ENCODE measurements around the gene LGALS1. TPM values are rescaled to one million over a fixed set of nuclear protein-coding genes. Genes with fewer than 3 reads are reported as not detected.

Gene LGALS1
- total and polyA plus RNA-seq, 9 of the 15 experiments (the other 6 are each of a cell fraction or from before 2014, with no cell fraction given): 160 to 800 (median 330) TPM

DNA sequence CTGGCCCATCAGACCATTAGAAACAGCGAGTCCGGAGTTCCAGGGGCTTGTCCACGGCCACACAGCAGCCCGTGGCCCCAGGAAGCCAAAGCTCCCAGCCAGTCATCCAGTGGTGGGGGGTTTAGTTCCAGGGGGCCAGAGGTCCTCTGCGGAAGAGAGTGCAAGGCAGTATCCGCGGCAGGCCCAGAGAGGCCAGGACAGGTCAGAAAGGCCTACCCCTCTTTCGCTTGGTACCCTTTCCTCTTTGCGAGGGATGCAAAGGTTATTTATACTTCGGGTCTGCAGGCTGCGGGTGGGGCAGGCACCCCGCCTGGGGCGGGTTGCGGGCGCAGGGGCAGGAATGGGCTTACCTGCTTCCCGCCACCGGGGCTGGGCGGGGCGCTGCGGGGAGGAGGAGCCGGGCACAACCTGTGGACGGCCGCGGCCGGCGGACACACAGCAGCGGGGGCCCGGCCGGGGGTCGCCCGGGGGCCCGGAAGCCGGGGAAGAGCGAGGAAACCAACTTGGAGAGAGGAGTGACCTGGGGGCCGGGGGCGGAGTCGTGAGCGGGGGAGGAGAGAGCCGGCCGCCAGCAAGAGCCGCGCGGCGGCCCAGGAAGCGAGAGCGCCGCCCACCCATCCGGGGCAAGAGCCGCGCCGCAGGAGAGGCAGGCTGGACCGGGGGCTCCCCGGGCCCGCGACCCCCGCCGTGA, 36.2 kb upstream of the LGALS1 start, which contains the start of gene SH3BP1:
SH3BP1 (plus strand) TSS at position 600 of the 691 bp plus-strand sequence. CDS start 119 bp downstream, outside the sequence.
- Histone ChIP-seq H3K27me3 (ENCODE audit: control insufficient read depth in 2 of 2, insufficient read depth in 2 of 2, low read length in 2 of 2) (no peaks in the 10 kb centered on the region), H3K79me2 (ENCODE audit: control insufficient read depth, insufficient read depth, low read length) (peaks cover 11% of the 10 kb centered on the region), H3K9me1 (ENCODE audit: control insufficient read depth, insufficient read depth, low read length) (no peaks in the 10 kb centered on the region), H3K4me2 (ENCODE audit: insufficient read depth, low read length) (peak within 1 kb of the TSS; percentile 87), H3K9me3 (replicated peaks; ENCODE audit: control insufficient read depth, insufficient read depth, low read depth, low read length) (no peaks in the 10 kb centered on the region), H3K4me1 (replicated peaks in 1 of 2; ENCODE audit: control insufficient read depth in 2 of 2, insufficient read depth in 2 of 2, low read length in 2 of 2) (peaks cover 25 to 78% of the 10 kb centered on the region in 2 experiments), H2AFZ (ENCODE audit: low read depth, low read length) (peak within 1 kb of the TSS; percentile 59; the same call in 1 of the 2 replicates), H4K20me1 (replicated peaks; ENCODE audit: control insufficient read depth, insufficient read depth, low read length) (no peaks in the 10 kb centered on the region), H3K36me3 (ENCODE audit: control insufficient read depth, insufficient read depth, low read length) (peaks cover 25% of the 10 kb centered on the region; the same call in 2 of the 3 replicates), H3K9ac (ENCODE audit: insufficient read depth in 1 of 2, low read depth in 2 of 2, low read length in 2 of 2) (peak within 1 kb of the TSS; percentile 65 to 92), H3K4me3 (peak within 1 kb of the TSS; percentile 65), H3K27ac (ENCODE audit: extremely low read depth, low read depth, low read length) (peak within 1 kb of the TSS; percentile 54)
- no TSS peak for BruUV-seq (replicated peaks)
- ATAC-seq: peak; percentile 75
- POLR2A ChIA-PET: interaction anchor here (0.6 to 0.8 kb wide), 3 partner anchors 82 to 93 kb away, joined by 3 to 4 read pairs (median 3); no protein-coding TSS in a partner anchor
- in situ Hi-C loops (cut with MboI): no loop called here
- WGBS (ENCODE audit: insufficient coverage, low coverage, missing lambda C conversion rate): 48% methylated on average over 7 of the region's 57 CpGs
- FAIRE-seq: no peak
- DNase-seq (ENCODE audit: extremely low read depth in 1 of 4, low spot score in 3 of 4): peak; percentile 69 to 82 (median 77)
- intact Hi-C loops (cut with micrococcal nuclease): no loop called here
- CTCF ChIA-PET (ENCODE audit: low intra/inter-chr PET ratio): no interaction called here
- TF ChIP-seq SIN3A (IDR thresholded peaks at IDR 0.05; ENCODE audit: borderline replicate concordance in 2 of 2, control insufficient read depth in 1 of 2, low read depth in 2 of 2, low read length in 2 of 2) (peak in 1 of 2 experiments; percentile 65; a peak in 1 of 4 replicates), MCM3 (IDR thresholded peaks at IDR 0.05) (no peak), PPARD (CRISPR knock-in tag; IDR thresholded peaks at IDR 0.05) (no peak), RBM22 (IDR thresholded peaks at IDR 0.05; ENCODE audit: low read depth, low read length, poor library complexity, severe bottlenecking) (peak; percentile 29), HINFP (tag; conservative IDR thresholded peaks at IDR 0.05; ENCODE audit: low read depth) (no peak), ZNF551 (CRISPR knock-in tag; IDR thresholded peaks at IDR 0.05) (no peak), NRF1 (conservative IDR thresholded peaks at IDR 0.05 in 1 of 2, IDR thresholded peaks at IDR 0.05 in 1 of 2) (0 out of 4 replicates have a peak, but pooled peaks of 1 of the 2 experiments have one; percentile 28), TCFL5 (CRISPR knock-in tag; conservative IDR thresholded peaks at IDR 0.05) (no peak), ZNF444 (CRISPR knock-in tag; IDR thresholded peaks at IDR 0.05) (no peak), ZNF263 (CRISPR knock-in tag; IDR thresholded peaks at IDR 0.05; ENCODE audit: borderline replicate concordance) (no peak), IFI16 (CRISPR knock-in tag; IDR thresholded peaks at IDR 0.05) (no peak), ZBTB17 (CRISPR knock-in tag; IDR thresholded peaks at IDR 0.05) (no peak), HEY1 (CRISPR knock-in tag; IDR thresholded peaks at IDR 0.05; ENCODE audit: borderline replicate concordance) (no peak), RUNX1 (IDR thresholded peaks at IDR 0.05; ENCODE audit: low read depth) (no peak), ZNF12 (CRISPR knock-in tag; IDR thresholded peaks at IDR 0.05) (no peak), CXXC5 (CRISPR knock-in tag; IDR thresholded peaks at IDR 0.05) (0 out of 2 replicates have a peak, but pooled peaks have one; percentile 13), EZH2 (IDR thresholded peaks at IDR 0.05; ENCODE audit: borderline replicate concordance, low read depth, low read length) (no peak), POLR2A (conservative IDR thresholded peaks at IDR 0.05) (0 out of 2 replicates have a peak, but pooled peaks have one; percentile 30), PCBP1 (IDR thresholded peaks at IDR 0.05; ENCODE audit: low read depth, low read length, poor library complexity, severe bottlenecking) (peak; percentile 26), ZNF507 (tag; conservative IDR thresholded peaks at IDR 0.05) (no peak), RBM17 (IDR thresholded peaks at IDR 0.05; ENCODE audit: borderline replicate concordance, low read depth, low read length) (no peak), RBFOX2 (IDR thresholded peaks at IDR 0.05; ENCODE audit: low read depth, low read length) (peak; percentile 37; the same call in 1 of the 2 replicates), KLF16 (IDR thresholded peaks at IDR 0.05) (no peak)

Measured in K562 (cell line).